Urinary bladder (tissue), 4 donors: Measurements from ENCODE around the gene GABRR2. TPM values are rescaled to one million over a fixed set of nuclear protein-coding genes. Genes with fewer than 3 reads are reported as not detected.
A peak's percentile ranks its signal among the peaks of the same experiment; 100 is the strongest.
"Not testable (repeated sequence)": the region's sequence is repeated elsewhere in the genome, so short reads cannot be mapped to it uniquely, and the experiment has no call there.

Experiments
- DNase-seq: peaks from one replicate; pipeline ENCODE4 v3.0.0-alpha.2; 2015; ENCODE audit errors: extremely low spot score
- H3K27ac ChIP-seq: one replicate; pipeline ENCODE4 v1.5.1; 2013; ENCODE audit warnings: low read depth, mild to moderate bottlenecking, moderate library complexity
- H3K36me3 ChIP-seq: one replicate; pipeline ENCODE4 v1.6.1; 2013; ENCODE audit warnings: mild to moderate bottlenecking, moderate library complexity; ENCODE audit not compliant: insufficient read depth
- H3K4me1 ChIP-seq: one replicate; pipeline ENCODE4 v1.6.1; 2013; ENCODE audit warnings: mild to moderate bottlenecking, moderate library complexity; ENCODE audit not compliant: insufficient read depth
- H3K4me3 ChIP-seq: one replicate; pipeline ENCODE4 v1.5.1; 2013; ENCODE audit warnings: low read depth, low read length
- WGBS: extraction: QIAGEN DNeasy Blood & Tissue Kit; methylation state at CpG from one replicate; pipeline ENCODE4 v1.1.7; 2013; 5-methylcytosine and 5-hydroxymethylcytosine counted together
- polyA plus RNA-seq: library from polyadenylated mRNA; stranded (reverse); fragments of 200-250 nt; gene quantifications from one replicate; pipeline ENCODE4 v1.2.3, GENCODE V29; 2013
- total RNA-seq: library from RNA; depleted of rRNA; stranded (reverse); fragments of >200 nt; gene quantifications from one replicate; pipeline ENCODE4 v1.2.3, GENCODE V29; 2014
- donor health status: healthy with polysubstance abuse.
- donor health status: healthy.

Gene GABRR2
- total and polyA plus RNA-seq, 2 donors = 0.66 to 1.1 TPM

DNA sequence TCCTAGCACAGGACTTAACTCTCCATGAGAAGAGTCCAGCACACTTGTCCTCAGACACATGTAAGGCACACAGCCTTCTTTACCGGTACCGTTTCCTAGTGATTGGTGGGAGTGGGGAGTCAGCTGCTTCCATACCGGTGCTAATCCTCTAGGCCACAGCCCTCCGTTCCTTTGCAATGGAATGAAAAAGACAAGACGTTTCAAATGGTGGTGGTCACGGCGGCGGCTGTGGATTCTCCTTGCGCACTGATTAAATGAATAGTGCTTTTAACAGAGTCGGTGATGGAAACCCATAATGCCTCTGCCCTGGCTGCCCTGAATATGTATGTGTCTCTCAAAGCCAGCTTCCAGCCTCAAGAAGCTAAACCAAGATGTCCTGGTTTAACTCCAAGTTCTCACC lies 63.1 kb downstream of the GABRR2 start:
- H3K4me3 ChIP-seq = no peak overlapping the region
- H3K27ac ChIP-seq = no peak overlapping the region
- H3K36me3 ChIP-seq = no peaks in the 10 kb centered on the region
- H3K4me1 ChIP-seq = no peaks in the 10 kb centered on the region
- 90% methylated on average over 10 of the region's 10 CpGs for WGBS
- no peak for DNase-seq

DNA sequence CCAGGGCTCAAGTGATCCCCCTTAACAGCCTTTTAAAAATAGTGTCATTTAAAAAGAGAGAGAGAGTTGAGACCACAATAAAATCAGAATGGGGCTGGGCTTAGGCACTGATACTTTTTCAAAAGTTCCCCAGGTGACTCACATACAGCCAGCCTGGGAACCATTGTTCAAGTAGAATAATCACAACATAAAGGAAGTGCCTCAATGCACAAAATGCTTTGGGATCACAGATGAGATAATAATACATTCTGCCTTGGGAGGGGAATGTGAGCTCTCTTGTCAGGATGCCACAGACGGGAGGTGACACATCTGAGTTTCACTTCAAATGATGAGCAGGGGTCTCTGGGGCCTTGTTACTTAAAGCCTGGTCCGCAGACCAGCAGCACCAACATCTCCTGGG lies 63.9 kb downstream of the GABRR2 start:
- no peak for DNase-seq
- Histone ChIP-seq H3K36me3 (no peaks in the 10 kb centered on the region), H3K4me1 (no peaks in the 10 kb centered on the region), H3K4me3 (no peak overlapping the region), H3K27ac (no peak overlapping the region)
- 72% methylated on average over 2 of the region's 2 CpGs for WGBS

DNA sequence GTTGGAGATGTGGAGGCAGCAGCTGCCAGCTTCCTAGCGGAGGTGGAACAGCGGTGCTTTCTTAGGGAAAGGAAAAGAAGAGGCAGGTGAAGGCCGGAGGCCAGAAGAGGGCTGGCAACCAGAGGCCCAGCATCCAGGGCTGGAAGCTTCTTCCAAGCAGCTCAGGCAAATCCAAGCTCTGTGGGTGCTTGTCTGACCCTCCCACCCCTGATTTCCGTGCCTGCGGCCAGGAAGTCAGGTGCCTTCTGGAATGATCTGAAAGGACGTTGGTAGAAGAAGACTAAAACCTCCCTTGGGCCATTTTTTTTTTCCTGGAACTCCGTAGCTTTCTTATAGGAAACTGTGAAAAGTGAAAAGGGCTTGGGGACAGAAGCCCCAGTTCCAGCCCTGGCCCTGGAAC lies 64.9 kb downstream of the GABRR2 start:
- Histone ChIP-seq H3K36me3 (no peaks in the 10 kb centered on the region), H3K4me1 (no peaks in the 10 kb centered on the region), H3K27ac (no peak overlapping the region), H3K4me3 (no peak overlapping the region)
- 81% methylated on average over 7 of the region's 7 CpGs for WGBS
- DNase-seq = no peak

DNA sequence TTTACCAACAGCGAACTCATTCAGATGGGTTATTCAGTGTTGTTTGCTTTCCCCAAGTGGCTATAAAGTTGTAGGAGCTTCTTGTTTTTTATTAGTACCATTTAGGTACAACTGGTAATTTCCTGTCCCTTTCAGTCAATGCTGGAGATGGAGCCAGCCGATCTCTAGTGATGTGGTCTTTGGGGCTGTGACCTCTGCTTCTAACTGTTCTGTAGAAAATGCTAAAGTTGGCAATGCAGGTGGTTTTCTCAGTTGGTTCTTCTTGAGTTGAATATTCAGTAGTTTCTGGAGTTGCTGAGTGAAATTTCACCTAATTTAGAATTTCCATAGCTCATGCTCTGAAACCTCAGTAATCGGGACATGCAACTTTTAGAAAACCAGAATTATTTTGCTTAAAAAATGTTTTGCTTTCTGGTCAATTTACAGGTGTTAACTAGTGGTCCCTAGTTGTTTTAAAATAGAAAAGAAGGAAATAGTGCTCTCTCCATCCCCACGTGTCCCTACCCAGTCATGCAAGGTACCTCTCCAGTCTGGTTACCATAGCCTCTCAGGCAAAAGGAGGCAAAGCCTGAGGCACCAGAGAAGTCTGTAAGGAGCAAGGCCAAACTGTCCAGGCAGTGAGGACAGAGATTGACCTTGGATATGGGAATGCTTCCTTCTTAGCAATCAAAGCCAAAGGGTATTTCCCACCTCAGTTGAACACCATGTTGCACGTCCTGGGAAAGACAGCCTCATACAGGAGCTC lies 70.7 kb downstream of the GABRR2 start:
- Histone ChIP-seq H3K4me3 (no peak overlapping the region), H3K27ac (no peak overlapping the region), H3K36me3 (no peaks in the 10 kb centered on the region), H3K4me1 (no peaks in the 10 kb centered on the region)
- 62% methylated on average over 5 of the region's 5 CpGs for WGBS
- DNase-seq = no peak

DNA sequence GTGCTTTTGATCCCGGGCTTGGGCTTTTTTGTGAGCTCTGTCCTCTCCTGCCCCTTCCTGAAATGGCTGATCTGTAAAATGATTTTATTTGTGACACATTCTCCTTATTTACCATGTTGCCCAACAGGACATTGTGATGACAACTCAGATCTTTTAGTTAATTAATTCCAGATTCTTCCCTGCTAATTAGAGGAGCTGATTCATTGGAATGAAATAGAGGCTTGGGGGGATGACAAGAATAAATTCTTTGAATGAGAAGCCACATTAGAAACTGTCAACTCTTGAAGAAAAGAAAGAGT lies 71.8 kb downstream of the GABRR2 start:
- no peak for DNase-seq
- no peaks in the 10 kb centered on the region for H3K4me1 ChIP-seq
- no peaks in the 10 kb centered on the region for H3K36me3 ChIP-seq
- no peak overlapping the region for H3K27ac ChIP-seq
- no peak overlapping the region for H3K4me3 ChIP-seq
- 42% methylated on average over 1 of the region's 1 CpG for WGBS

DNA sequence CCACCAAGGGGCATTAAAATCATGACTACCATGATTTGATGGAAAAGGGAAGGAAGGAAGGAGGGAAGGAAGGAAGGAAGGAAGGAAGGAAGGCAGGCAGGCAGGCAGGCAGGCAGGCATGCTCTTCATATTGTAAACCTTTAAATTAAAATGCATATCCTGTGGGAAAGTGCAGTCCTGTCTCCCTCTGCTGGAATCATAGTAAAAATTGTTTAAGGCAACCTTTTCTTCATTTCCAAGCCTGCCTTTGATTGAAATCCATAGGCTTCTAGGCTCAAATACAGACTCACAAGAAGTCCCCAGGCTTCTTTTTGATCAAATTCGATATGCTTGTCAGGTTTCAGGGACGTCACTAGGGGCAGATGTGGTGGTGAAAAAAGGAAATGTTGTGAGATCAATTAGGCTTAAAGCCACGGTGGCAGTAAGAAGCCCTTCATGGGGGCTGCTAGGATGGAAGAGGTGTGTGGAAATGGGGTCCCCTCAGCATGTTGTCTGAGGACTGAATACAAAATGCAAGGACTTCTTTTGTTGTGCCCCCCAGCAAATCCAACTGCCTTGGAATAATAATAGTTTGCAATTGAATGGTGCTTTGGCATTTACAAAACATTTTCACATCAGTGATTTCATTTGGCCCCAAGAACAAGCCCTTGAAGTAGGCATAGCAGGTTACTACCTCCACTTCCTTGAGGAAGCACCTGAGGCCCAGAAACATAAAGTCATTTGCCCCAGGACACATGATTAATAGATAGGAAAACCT lies 72.3 kb downstream of the GABRR2 start:
- Histone ChIP-seq H3K36me3 (no peaks in the 10 kb centered on the region), H3K27ac (no peak overlapping the region), H3K4me3 (no peak overlapping the region), H3K4me1 (no peaks in the 10 kb centered on the region)
- peak; percentile 17 for DNase-seq
- whole genome bisulfite sequencing = 14% methylated on average over 3 of the region's 3 CpGs

DNA sequence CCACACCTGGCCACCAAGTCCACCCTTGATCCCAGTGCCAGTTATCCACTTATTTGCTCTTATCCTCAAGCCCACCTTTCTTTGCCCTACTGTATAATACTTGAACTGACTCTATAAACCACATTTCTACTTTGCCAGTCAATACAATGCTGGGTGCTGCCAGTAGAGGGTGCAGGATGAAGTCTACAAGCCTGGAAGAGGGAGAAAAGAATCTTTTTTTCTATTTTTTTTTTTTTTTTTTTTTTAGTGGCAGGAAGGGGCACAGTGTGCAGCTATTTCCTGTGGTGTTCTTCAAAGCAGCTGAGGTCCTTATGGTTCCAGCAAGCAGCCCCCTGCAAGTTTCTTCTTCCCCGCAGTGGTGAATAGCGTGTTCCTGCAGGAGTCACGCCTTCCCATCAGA lies 75.8 kb downstream of the GABRR2 start:
- 78% methylated on average over 3 of the region's 3 CpGs for WGBS
- H3K4me3 ChIP-seq = no peak overlapping the region
- no peak overlapping the region for H3K27ac ChIP-seq
- H3K4me1 ChIP-seq = no peaks in the 10 kb centered on the region
- DNase-seq = no peak
- H3K36me3 ChIP-seq = no peaks in the 10 kb centered on the region

DNA sequence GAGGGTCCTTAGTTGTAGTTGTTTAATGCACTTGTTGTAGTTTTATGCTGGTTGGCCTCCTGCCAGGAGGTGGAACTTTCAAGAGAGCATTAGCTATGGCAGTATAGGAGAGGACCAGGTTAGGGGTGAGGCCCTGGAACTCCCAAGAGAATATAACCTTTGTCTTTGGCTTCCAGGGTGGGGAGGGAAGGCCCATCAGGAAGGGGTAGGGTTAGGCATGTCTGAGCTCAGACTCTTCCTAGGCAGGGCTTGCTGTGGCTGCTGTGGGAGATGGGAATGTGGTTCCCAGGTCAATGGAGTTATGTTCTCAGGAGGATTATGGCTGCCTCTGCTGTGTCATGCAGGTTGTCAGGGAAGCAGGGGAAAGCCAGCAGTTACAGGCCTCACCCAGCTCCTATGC lies 77.9 kb downstream of the GABRR2 start:
- no peak overlapping the region for H3K4me3 ChIP-seq
- no peak overlapping the region for H3K27ac ChIP-seq
- H3K36me3 ChIP-seq = no peaks in the 10 kb centered on the region
- no peaks in the 10 kb centered on the region for H3K4me1 ChIP-seq
- DNase-seq = no peak

DNA sequence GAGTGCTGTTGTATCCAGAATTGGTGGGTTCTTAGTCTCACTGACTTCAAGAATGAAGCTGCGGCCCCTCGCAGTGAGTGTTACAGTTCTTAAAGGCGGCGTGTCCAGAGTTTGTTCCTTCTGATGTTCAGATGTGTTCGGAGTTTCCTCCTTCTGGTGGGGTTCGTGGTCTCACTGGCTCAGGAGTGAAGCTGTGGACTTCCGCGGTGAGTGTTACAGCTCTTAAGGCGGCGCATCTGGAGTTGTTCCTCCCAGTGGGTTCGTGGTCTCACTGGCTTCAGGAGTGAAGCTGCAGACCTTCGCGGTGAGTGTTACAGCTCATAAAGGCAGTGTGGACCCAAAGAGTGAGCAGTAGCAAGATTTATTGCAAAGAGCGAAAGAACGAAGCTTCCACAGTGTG lies 81.5 kb downstream of the GABRR2 start:
- not testable (repeated sequence) for H3K36me3 ChIP-seq, H3K4me1 ChIP-seq, H3K27ac ChIP-seq, DNase-seq, H3K4me3 ChIP-seq
- 85% methylated on average over 15 of the region's 15 CpGs for WGBS

DNA sequence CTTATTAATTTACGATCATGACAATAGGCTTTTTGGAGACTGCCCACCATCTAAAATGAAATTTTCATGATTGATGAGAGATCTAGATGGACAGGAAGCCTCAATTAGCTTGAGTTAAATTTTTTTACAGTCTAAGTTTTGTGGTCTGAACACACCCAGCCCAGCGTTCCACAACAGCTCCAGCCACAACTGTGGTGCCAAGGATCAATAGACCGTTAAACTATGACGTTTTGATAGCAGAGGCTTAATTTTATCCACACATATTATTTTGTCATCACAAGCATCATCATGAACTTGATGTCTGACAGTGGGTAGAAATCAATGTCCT lies 92.4 kb downstream of the GABRR2 start:
- Histone ChIP-seq H3K4me1 (no peaks in the 10 kb centered on the region), H3K27ac (no peak overlapping the region), H3K4me3 (no peak overlapping the region), H3K36me3 (no peaks in the 10 kb centered on the region)
- no peak for DNase-seq
- 71% methylated on average over 4 of the region's 4 CpGs for WGBS

DNA sequence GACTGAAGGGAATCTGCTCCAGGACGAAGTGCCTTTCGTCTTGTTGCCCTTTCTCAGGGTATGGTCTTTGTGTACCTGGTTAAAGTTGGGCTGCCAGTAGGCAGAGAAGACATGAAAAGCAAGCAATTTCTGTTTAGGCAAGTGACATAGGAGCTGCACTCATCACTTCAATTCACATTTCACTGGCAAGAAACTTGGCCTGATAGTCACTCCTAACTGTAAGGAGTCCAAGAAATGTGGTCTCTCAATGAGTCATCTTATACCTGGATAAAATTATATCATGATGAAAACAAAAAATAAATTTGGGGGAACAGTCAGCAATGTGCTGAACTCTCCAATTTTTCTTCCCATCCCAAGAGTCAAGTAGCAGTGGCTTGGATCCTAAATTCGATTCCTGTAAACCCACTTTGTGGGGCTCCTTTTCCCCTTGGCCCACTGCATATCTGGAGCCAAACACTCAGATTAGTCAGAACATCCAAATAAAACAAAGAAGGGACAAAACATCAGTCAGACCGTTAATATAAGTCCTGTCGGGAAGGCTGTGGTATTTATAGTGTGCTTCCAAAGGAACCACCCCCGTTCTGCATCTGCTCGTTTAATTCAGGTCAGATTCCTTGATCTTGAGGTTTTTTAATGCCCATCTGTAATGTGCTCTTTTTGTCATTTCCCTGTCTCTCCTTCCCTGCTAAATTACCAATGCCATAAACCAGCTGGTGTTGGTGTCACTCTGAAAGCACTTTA lies 93.0 kb downstream of the GABRR2 start:
- H3K36me3 ChIP-seq = no peaks in the 10 kb centered on the region
- WGBS = 25% methylated on average over 7 of the region's 7 CpGs
- no peak for DNase-seq
- H3K4me3 ChIP-seq = no peak overlapping the region
- H3K4me1 ChIP-seq = no peaks in the 10 kb centered on the region
- no peak overlapping the region for H3K27ac ChIP-seq

DNA sequence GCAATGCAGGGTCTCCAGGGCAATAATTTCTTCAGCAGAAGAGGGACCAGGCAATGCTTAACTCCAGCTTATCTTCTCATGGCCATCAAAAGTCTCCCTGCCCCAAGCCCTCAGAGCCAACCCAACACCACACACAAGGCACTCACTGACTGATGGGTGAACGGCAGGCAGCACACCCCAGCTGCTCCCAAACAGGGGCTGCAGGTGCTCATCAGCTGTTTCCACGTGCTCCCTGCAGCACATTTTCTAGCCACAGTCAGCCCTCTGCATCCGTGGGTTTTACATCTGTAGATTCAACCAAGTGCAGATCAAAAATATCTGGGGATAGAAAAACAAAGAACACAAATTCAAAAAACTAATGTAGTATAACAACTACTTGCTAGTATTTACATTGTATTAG lies 94.0 kb downstream of the GABRR2 start:
- Histone ChIP-seq H3K4me3 (no peak overlapping the region), H3K4me1 (no peaks in the 10 kb centered on the region), H3K27ac (no peak overlapping the region), H3K36me3 (no peaks in the 10 kb centered on the region)
- no peak for DNase-seq
- 86% methylated on average over 3 of the region's 3 CpGs for WGBS

DNA sequence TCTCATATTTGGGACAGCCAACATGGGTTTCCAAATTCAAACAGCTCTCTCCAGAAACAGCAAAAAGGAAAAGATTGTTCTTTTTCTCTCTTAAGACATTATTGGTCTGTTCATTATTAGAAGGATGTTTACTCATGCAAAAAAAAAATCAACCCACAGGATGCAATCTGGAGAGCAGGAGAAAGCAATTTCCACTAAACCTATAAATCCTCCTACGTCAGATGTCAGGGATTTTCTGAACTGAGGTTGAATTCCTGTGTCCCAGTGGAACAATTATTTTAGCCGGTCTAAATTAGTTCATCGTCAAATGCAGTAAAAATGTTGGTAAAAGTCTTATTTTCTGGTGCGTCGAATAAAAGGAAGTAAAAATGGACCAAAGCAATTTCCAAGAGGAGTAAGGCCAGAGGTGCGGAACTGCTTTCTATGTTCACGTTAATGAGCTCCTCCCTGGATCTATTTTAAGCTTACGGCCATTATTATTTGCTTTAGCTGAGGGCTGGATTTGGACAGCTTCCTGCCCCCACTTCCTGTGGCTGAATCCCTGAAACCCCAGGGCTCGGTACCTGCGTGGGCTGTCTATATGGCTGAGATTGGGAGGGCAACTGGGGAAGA lies 97.7 kb downstream of the GABRR2 start, which contains the start of gene GABRR1:
Gene GABRR1, minus strand, starts transcription at position 60 of the 612 bp plus-strand sequence. Its CDS starts 36 bp downstream, at position 24.
- Histone ChIP-seq H3K4me1 (no peaks in the 10 kb centered on the region), H3K4me3 (no peak within 1 kb of the TSS), H3K27ac (no peak within 1 kb of the TSS), H3K36me3 (no peaks in the 10 kb centered on the region)
- DNase-seq = no peak
- WGBS = 33% methylated on average over 10 of the region's 10 CpGs

DNA sequence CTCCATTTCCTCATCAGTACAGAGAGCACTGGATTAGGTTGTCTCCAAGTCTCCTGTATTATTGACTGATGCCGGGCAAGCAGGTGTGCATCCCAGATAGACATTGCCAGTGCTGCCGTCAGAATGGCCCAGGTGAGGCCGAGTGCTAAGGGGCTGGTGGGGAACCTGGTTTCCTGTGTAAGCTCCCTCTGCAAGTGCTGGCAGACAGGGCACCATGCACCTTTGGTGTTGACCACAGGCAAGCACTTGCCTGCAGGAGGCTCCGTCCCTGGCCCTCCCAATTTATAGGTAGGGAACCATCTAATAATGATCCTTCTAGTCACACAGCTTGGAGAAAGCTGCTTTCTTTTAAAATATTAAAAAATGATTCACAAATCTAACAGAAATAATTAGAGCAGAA lies 98.7 kb downstream of the GABRR2 start:
- no peak for DNase-seq
- WGBS = 84% methylated on average over 4 of the region's 4 CpGs
- Histone ChIP-seq H3K4me3 (no peak overlapping the region), H3K36me3 (no peaks in the 10 kb centered on the region), H3K4me1 (no peaks in the 10 kb centered on the region), H3K27ac (no peak overlapping the region)
